ENCODE measurements around the gene NKAP.
"Not testable (repeated sequence)": the region's sequence is repeated elsewhere in the genome, so short reads cannot be mapped to it uniquely, and the experiment has no call there.

Gene NKAP

DNA sequence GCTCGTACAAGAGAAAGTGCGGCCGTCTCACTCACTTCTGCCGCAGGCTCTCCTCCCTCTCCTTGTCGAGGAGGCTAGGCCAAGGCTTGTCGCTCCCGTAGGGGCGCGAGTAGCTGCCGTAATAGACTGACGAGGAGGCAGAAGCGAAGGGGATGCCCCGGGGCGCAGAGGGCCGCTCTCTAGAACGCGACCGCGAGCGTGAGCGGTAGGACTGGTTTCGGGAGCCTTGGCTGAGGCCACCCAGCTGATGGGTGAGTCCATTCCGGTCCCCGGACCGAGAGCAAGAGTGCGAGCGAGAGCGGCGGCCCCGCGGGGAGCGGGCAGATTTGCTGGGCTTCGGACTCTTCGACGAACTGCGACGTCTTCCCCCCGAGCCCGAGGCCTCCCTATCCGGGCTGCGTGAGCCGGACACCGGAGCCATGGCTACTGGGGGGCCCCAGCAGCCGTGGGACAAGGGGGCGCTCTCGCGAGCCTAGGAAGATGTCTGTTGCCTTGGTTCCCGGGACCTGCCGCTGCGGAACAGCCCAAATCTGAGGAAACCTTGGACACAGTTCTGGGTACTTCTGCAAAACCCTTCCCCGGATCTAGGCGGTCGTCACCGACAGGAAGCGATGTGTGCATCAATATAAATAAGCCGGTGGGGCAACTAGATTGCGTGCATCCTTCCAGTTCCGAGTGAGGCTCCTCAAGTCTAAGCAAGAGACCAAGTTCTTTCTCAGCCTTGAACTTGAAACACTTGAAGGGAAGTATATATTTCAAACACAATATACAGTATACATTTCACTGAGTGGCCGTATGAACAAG is at the start of gene NKAP:
TSS of gene NKAP (minus strand) at position 567 of the 804 bp plus-strand sequence. CDS start at position 421, 146 bp downstream.
- DNase-seq, result peak; percentile 87

DNA sequence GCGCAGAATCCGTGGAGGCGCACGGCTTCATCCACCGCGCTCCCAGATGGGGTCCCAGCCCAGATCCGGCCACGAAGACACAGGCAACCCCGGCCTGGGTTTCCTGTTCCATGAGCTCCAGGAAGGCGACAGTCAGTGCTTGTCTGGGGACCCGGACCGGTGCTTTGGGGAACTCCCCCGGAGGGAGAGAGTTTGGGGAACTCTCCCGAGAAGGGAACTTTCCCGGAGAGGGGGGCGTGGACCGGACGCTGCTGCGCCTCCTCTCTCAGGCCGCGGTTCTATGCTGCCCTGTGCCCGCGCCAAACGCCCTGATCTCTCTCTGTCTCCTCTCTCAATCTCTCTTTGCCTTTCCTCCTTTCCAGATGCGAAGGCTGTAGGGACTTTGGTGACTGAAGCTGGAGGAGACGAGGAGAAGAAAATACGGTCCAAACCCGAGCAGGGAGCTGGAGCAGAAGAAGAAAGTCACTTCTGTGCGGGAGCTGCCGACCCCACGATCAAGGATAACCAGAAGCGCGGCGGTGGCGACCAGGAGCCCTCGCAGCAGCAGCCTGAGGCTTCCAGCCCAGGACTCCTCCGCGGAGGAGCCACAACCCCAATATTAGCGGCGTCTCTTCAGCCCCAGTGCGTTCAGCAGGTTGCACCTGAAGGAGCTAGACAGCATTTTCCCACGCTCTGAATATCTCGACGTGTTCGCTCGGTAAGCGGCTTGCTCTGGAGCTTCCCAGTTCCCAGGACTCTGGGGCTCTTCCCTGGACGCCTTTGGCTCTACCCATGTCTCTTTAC is 47.6 kb upstream of the NKAP start:
- DNase-seq, result no peak

DNA sequence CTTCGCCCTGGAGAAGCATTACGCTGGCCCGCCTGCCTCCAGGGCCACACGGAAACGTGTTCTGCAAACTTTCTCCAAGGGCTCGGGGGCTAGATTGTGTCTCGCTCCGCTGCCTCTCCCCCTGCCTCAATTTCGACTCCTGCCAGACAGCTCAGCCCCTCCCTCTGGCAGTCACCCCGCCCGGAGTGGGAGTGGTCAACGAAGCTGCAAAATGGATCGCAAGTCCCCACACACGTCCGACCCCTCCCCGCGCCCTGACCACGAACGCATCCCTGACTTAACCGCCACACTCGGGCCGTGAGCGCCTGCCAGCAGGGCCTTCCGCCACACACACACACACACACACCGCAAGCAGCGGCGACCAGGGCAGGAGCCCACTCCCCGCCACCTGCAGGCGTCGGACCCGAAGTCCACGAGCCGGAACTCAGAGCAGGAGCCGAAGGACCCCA is 47.0 kb upstream of the NKAP start:
- no peak for DNase-seq

DNA sequence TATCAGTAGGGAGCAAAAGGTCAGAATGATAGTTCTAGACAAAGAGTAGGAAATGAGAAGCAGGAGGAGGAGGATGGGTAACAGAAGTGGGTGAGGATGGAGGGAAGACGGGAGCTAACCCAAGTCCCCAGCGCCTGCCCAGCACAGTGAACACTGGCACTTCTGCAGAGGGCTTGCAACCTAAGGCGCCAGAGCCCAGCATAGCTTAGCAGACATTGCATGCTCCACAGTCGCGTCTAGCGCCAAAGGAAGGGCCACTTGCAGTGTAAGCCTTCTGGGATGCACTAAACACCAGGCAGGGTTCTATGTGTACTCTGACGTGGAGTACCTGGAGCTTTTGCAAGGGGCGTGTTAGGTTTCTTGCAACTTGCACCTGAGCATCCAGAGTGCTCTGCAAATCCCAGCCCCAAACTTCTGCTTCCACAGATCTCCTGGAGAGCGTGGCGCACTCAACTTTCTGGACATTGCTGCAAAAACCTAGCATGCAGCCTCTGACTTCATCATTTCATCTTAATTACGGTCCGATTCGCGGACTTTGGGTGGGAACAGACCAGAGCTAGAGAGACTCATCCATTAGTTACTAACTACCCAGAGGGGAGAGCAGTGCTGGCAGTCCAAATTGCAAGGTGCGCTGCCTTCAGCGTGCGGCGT is 46.5 kb upstream of the NKAP start:
- no peak for DNase-seq

DNA sequence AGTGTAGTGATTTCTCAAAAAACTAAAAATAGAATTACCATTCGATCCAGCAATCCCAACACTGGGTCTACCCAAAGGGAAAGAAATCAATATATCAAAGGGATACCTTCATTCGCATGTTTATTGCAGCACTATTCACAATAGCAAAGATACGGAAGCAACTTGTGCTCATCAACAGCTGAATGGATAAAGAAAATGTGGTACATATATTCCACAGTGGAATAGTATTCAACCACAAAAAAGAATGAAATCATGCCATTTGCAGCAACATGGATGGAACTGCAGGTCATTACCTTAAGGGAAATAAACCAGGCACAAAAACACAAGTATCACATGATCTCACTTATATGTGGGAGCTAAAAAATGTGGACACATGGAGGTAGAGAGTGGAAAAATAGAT is 42.7 kb upstream of the NKAP start:
- DNase-seq, result no peak

DNA sequence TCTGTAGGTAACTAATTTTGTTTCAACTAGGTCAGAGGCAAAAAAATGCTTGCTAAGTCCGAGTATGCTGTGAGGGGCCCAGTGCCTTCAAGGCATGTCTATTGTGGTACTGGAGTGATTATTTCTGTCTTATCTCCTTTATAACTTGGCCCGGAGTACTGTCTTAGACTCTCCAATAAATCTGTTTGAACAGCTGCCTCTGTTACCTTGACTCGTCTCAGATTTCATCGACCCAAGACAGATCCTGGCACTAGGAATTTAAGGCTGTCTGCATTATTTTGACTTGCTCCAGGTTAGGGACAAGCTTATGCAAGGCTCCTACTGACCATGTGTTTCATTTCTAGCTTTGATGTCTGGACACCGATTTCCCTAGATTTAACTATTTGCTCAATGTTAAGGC is 41.1 kb upstream of the NKAP start:
- DNase-seq, result no peak

DNA sequence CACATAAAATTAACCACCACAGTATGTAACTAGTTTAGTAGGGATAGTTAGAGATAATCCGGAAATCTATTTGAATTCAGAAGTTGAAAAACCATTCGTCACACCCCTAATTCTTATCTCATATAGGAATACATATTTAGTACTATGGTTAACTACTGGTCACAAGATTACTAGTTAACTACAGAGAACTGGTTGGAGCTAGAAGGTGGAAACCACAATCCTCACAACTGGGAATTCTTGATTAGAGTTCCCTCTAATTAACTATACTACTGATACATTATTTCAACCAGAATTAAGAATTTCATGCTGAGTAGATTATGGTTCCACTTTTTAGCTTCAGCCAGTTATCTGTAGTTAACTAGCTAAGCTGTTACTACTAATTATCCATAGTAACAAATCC is 39.9 kb upstream of the NKAP start:
- DNase-seq, result no peak

DNA sequence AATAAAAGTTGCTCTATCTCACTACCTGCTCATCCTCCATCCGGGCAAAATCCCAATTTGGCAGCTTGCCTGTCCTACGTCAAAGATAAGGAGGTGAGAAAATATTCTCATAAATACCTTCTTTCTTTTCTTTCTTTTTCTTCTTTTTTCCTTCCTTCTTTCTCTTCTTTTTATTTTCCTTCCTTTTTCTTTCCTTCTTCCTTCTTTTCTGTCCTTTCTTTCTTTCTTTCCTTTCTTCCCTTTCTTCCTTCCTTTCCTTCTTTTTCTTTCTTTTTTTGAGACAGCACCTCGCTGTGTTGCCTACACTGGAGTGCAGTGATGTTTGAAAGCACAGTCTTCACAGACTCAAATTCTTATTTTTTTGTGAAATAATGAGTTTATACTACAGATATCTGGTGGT is 38.6 kb upstream of the NKAP start:
- no peak for DNase-seq

DNA sequence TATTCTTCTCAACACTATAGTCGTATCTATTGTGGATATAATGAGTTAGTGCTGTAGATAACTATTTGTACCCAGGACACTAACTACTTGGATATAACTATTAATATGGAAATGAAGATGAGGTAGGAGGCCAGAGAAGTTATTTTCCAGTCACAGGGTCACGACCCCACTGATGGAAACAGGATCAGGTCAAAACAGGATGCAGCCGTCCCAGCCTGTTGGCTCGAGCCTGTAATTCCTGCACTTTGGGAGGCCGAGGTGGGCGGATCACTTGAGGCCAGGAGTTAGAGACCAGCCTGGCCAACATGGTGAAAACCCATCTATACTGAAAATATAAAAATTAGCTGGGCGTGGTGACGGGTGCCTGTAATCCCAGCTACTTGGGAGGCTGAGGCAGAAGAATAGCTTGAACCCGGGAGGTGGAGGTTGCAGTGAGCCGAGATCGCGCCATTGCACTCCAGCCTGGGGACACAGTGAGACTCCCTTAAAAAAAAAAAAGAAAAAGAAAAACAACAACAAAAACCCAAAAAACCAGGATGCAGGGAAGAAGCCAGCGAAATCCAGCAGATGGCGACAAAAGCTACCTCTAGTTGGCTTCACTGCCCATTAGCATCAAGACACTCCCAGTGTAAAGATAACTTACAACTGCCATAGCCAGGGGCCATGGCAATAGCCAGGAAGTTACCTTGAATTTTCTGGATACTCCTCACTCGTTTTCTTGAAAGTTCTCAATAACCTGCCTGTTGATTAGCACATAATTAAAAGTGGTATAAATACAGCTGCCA is 37.9 kb upstream of the NKAP start:
- no peak for DNase-seq

DNA sequence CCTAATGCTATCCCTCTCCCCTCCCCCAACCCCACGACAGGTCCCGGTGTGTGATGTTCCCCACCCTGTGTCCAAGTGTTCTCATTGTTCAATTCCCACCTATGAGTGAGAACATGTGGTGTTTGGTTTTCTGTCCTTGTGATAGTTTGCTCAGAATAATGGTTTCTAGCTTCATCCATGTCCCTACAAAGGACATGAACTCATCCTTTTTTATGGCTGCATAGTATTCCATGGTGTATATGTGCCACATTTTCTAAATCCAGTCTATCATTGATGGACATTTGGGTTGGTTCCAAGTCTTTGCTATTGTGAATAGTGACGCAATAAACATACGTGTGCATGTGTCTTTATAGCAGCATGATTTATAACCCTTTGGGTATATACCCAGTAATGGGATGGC is 33.6 kb upstream of the NKAP start:
- DNase-seq, result not testable (repeated sequence)

DNA sequence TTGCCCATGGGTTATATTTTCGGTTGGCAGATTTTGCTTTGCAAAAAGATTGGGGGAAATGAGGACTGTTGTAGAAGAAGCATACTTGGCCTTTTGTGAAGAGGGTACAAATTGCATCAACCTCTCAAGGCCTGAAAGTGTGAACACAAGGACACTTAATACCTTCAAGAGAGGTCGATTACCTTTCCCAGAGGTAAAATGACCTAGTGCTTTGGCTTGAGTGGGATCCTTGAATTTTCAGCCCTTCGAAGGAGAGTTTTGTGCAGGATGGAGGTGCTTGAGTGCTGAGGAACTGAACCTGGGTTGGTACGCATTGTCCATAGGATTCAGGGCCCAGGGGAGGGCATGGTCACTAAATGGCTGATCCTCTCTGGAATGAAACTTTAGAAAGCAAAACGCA is 27.6 kb upstream of the NKAP start:
- no peak for DNase-seq

DNA sequence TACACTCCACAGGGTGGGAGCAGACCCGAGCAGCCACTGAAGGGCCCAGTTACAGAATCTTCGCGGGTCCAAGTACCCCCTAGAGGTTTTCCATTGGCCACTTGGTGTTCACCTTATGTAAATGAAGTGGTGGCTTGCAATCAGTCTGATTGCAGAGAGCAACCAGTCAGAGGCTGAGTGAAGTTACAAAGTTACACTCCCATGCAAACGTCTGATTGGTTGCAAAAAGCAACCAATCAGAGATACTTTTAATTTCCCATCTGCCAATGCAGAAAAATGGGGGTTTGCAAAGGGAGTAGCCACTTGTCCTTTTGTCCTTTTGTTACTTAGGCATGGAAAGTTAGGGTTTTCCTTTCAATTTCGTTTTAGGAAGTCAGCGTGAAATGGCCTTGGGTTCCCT is 27.0 kb upstream of the NKAP start:
- no peak for DNase-seq

DNA sequence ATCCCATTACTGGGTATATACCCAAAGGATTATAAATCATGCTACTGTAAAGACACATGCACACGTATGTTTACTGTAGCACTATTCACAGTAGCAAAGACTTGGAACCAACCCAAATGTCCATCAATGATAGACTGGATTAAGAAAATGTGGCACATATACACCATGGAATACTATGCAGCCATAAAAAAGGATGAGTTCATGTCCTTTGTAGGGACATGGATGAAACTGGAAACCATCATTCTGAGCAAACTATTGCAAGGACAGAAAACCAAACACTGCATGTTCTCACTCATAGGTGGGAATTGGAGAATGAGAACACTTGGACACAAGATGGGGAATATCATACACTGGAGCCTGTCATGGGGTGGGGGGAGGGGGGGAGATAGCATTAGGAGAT is 23.3 kb upstream of the NKAP start:
- DNase-seq, result not testable (repeated sequence)

DNA sequence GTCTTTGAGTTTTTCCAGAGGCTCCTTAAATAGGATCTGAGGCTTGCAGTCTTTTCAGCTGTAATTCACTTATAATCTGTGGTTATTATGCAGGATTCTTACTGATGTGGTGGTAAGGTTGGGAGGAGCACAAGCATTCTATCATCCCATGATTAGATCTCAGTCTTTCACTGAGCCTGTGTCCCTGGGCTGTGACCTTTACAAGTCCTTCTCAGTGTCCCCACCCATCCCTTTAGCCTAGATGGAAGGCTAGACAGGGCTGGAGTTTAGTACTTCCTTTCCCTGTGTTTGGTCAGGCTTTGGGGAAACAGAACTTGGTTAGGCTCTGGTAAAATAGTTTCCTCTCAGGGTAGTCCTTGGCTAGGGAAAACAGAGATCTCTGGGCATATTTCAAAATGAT is 17.1 kb upstream of the NKAP start:
- DNase-seq, result no peak

DNA sequence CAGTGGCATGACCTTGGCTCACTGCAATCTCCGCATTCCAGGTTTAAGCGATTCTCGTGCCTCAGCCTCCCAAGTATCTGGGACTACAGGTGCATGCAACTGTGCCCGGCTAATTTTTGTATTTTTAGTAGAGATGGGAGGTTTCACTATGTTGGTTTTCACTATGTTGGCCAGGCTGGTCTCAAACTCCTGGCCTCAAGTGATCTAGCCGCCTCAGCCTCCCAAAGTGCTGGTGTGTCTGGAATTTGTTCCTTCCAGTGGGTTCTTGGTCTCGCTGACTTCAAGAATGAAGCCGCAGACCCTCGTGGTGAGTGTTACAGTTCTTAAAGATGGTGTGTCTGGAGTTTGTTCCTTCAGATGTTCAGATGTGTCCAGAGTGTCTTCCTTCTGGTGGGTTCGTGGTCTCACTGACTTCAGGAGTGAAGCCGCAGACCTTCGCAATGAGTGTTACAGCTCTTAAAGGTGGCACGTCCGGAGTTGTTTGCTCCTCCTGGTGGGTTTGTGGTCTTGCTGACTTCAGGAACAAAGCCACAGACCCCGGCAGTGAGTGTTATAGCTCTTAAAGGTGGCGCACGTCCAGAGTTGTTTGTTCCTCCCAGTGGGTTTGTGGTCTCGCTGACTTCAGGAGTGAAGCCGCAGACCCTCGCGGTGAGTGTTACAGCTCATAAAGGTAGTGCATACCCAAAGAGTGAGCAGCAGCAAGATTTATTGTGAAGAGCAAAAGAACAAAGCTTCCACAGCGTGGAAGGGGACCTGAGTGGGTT is 12.4 kb upstream of the NKAP start:
- not testable (repeated sequence) for DNase-seq

DNA sequence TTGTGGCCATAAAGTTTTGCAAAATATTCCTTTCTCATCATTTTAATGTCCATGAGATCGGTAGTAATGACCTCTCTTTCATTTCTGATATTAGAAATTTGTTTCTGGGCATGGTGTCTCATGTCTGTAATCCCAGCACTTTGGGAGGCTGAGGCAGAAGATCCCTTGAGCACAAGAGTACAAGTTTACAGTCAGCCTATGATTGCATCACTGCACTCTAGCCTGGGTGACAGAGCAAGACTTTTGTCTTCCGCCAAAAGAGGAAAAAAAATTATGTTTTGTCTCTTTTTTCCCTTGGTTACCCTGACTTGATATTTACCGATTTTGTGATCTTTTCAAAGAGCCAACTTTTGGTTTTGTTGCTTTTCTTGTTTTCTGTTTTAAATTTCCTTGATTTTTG is 10.8 kb upstream of the NKAP start:
- no peak for DNase-seq

DNA sequence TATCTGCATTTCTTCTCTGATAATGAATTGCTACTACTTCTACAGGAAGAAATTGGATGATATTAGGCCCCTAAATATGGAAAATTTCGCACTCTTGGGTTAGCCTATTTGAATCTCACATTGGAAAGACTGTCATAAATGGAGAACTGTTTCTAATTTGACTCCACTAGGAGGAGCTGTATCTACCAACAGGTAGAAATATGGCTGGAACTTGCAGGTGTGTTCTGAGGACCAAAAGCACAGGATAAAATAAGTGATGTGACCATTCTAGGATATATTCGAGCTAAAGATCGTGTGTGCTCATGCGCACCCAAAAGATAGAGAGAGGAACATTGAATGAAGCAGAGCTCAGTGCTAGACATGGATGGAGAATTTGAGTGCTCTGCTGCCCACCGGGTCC is 4.8 kb upstream of the NKAP start:
- no peak for DNase-seq

DNA sequence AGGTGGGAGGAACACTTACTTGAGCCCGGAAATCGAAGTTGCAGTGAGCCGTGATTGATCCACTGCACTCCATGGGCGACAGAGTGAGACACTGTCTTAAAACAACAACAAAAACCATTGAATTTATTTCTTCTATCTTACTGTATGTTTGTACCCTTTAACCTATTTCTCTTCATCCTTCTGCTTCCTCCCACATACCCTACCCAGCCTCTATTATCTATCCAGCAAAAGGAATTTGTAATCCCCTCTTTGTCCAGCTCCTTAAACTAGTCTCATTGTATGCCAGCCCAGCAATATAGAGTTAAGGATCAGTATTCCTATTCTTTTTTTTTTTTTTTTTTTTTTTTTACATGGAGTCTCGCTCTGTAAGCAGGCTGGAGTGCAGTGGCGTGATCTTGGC is 1.9 kb upstream of the NKAP start:
- DNase-seq, result no peak

DNA sequence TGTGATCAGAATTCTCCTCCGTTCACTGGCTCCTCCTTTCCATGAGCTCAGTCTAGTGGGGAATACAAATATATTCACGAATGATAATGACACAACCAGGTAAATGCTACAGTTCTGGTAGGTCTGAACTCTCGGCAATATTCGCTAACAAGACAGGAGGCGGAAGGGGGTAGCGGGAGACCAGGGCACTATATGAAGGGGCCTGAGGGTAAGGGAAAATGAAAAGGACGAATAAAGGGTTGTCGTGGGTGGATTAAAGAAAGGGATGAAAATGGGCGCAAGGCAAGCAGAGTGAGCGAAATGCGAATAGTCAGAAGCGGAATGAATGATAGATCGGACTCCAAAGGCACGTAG is 743 bp downstream of the NKAP start:
- no peak for DNase-seq

DNA sequence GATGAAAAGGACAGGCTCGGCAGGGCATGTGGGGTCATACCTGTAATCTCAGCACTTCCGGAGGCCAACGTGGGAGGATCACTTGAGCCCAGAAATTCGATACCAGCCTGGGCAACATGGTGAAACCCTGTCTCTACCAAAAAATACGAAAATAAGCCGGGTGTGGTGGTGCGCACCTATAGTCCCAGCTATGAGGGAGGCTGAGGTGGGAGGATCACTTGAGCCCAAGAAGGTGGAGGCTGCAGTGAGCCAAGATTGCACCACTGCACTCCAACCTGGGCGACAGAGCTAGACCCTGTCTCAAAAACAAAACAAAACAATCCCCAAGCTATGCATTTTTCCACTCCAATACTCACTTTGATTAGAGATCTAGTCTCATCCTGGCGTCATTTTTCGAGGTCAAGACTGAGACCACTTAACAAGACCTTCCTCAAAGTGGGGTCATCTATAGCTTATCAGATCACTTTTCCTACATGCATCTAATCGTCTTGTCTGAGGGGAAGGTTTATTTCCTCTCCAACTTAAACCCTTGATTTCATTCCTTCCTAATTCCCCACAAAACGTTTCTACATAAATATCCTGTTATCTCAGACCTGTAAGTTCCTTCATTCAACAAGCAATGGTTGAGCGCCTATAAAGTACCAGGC is 1.3 kb downstream of the NKAP start:
- no peak for DNase-seq

DNA sequence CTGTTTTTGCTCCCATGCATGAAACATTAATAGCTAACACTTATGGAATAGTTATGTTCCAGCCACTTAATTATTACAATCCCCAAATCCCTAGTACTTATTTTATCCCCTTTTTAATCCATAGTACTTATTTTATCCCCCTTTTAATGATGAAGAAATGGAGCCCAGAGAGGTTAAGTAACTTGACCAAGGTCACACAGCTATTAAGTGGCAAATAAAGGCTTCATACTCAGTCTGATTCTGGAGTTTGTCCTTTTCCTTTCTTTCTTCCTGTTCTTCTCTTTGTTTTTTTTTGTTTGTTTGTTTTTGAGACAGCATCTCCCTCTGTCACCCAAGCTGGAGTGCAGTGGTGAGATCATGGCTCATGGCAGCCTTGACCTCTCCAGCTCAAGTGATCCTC is 2.2 kb downstream of the NKAP start:
- DNase-seq, result no peak

Data from NCI-H1694 (cell line).